GM12891 (cell line): ENCODE results near the gene TMEM178B.
"Not testable (repeated sequence)": the region's sequence is repeated elsewhere in the genome, so short reads cannot be mapped to it uniquely, and the experiment has no call there.

Experiments used
- DNase-seq: peaks from one replicate; pipeline ENCODE4 v3.0.0; 2011; ENCODE audit warnings: low spot score; ENCODE audit not compliant: insufficient read length
- FAIRE-seq: peaks from 2 replicates; lab custom pipeline; 2011; peaks lifted over from hg19 to GRCh38; lab: Jason Lieb, UNC
- PAX5 ChIP-seq: IDR thresholded peaks from 2 replicates; pipeline ENCODE4 v1.6.1; 2011; ENCODE audit warnings: low read length, moderate library complexity, mild to moderate bottlenecking; ENCODE audit not compliant: insufficient read depth, severe bottlenecking
- POLR2A ChIP-seq: IDR thresholded peaks from 2 replicates; pipeline ENCODE4 v1.6.1; 2011; ENCODE audit warnings: low read depth, low read length, control low read depth
- POLR2AphosphoS5 ChIP-seq: IDR thresholded peaks from 2 replicates; pipeline ENCODE4 v1.6.1; 2011; ENCODE audit warnings: low read depth, low read length, control low read depth
- POU2F2 ChIP-seq: IDR thresholded peaks from 2 replicates; pipeline ENCODE4 v1.6.1; 2011; ENCODE audit warnings: low read depth, mild to moderate bottlenecking, control low read depth, low read length, moderate library complexity
- SPI1 ChIP-seq: IDR thresholded peaks from 2 replicates; pipeline ENCODE4 v1.6.1; 2011; ENCODE audit warnings: low read depth, low read length, control low read depth
- TAF1 ChIP-seq: IDR thresholded peaks from 2 replicates; pipeline ENCODE4 v1.6.1; 2011; ENCODE audit warnings: low read depth, low read length, control low read depth

Gene TMEM178B

DNA sequence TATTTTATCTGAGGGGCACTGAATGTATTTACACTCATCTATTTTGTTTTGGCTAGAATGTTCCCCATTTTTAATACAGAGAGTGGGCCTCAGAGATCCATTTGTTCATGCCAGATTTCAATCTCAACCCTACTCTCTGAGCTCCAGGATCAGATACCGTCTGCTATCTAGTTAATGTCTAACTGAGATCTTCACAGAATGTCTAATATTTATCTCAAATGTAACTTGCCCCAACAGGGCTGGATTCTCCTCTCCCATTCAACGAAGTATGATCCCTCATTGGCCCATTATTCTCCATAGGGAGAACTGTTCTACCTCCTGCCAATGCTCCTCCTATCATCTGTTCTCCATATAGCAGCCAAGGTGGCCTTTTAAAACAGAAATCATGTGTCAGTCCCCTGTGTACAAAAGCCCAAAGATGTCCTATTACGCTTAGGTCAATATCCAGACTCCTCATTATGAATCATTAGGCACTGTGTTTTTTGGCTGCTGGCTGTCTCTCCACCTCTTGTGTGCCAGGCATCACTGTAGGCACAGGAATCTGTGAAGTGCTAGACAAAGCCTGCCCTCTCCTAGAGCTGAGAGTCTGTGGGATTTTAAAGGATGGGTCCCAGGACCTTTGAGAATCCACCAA, 308.0 kb downstream of the TMEM178B start:
- DNase-seq (no peak), FAIRE-seq (no peak)
- TF ChIP-seq TAF1 (no peak), POLR2AphosphoS5 (no peak)

DNA sequence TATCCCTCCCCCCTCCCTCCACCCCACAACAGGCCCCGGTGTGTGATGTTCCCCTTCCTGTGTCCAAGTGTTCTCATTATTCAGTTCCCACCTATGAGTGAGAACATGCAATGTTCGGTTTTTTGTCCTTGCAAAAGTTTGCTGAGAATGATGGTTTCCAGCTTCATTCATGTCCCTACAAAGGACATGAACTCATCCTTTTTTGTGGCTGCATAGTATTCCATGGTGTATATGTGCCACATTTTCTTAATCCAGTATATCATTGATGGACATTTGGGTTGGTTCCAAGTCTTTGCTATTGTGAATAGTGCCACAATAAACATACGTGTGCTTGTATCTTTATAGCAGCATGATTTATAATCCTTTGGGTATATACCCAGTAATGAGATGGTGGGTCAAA, 309.5 kb downstream of the TMEM178B start:
- FAIRE-seq: not testable (repeated sequence)

DNA sequence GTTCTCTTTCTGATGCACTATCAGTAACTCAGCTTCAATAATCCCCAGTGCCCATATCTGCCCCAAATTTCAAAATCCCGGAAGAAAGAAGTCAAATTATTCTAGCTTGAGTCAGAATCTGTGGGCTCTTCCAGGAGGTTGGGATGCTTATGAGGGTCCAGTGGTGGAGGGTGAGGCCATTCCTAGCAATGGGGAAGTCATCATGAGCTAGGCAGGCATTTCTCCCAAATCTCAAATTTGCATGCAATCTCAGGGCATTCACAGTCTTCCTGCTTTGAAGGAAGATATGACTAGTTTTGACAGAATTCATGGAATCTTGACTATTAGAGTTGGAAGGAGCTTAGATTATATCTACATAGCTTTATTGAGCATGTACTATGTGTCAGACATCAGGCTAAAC, 313.0 kb downstream of the TMEM178B start:
- FAIRE-seq (no peak), DNase-seq (no peak)
- TF ChIP-seq PAX5: no peak
- no peak for TF ChIP-seq POLR2A
- no peak for TF ChIP-seq SPI1
- TF ChIP-seq POU2F2: no peak
- no peak for TF ChIP-seq POLR2AphosphoS5
- no peak for TF ChIP-seq TAF1

More for the DNA sequence above, 309.5 kb downstream of the TMEM178B start:
- DNase-seq: not testable (repeated sequence)

- DNase-seq (no peak), FAIRE-seq (no peak)
- no peak for TF ChIP-seq POLR2AphosphoS5
- no peak for TF ChIP-seq POU2F2
- TF ChIP-seq PAX5: no peak
- TF ChIP-seq POLR2A: no peak
- no peak for TF ChIP-seq TAF1
- no peak for TF ChIP-seq SPI1
Observed at GRCh38 chr7:141387521-141388217, 313.8 kb downstream of the TMEM178B start.

DNA sequence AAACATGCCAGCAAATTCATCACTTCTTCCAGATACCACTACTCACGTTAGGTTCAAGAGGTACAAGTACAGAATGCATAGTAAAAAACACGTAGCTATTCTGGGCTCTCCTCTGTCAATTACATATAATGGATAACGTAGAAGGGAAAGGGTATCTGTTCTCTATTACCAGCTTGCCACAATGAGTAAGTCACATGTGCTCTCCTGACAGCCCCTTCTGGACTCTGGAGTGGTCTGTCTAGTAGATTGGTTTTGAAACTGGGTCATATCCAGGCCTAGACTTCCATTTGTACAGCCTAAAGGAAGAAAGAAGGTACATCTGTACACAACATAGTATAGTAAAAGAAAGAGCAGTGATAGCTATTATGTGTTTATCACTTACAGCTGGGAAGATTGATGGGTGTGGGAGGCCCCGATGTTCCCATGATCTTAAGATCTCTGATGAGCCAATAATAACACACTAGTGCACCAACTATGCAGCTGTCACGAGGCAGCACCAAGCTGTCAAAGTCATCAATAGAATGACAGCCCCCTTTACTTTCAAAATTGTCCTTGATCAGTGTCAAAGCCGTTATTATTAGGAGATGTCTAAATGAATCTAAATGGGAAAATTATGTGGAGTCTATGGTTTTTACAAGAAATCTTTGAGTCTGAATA, 315.4 kb downstream of the TMEM178B start:
- TF ChIP-seq POLR2AphosphoS5 (no peak), TAF1 (no peak), PAX5 (no peak), SPI1 (no peak), POLR2A (no peak), POU2F2 (no peak)
- FAIRE-seq (no peak), DNase-seq (no peak)

GRCh38 chr7:141390339-141390738, 316.5 kb downstream of the TMEM178B start:
- no peak for FAIRE-seq
- DNase-seq: no peak
- TF ChIP-seq POLR2AphosphoS5 (no peak), PAX5 (no peak), TAF1 (no peak), POLR2A (no peak), POU2F2 (no peak), SPI1 (no peak)

DNA sequence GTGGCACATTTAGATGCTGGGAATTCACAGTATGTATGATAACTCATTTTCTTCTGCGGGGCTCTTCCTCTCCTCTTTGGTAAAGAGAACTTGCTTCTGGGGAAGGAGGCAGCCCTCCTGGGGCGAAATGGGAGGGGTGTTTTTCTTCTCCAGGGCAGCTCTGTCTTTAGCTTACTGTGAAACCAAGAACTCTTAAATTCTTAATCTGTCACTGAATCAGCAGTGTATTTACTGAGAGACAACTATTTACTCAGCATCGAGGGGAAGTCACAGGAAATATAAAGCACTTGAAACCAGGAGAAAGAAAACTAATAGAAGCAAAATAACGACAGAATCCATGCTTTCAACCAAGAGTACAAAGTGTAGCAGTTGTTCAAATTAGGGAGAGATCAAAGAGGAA, 319.2 kb downstream of the TMEM178B start:
- FAIRE-seq (no peak), DNase-seq (no peak)
- TF ChIP-seq TAF1 (no peak), SPI1 (no peak), PAX5 (no peak), POLR2A (no peak), POLR2AphosphoS5 (no peak), POU2F2 (no peak)

DNA sequence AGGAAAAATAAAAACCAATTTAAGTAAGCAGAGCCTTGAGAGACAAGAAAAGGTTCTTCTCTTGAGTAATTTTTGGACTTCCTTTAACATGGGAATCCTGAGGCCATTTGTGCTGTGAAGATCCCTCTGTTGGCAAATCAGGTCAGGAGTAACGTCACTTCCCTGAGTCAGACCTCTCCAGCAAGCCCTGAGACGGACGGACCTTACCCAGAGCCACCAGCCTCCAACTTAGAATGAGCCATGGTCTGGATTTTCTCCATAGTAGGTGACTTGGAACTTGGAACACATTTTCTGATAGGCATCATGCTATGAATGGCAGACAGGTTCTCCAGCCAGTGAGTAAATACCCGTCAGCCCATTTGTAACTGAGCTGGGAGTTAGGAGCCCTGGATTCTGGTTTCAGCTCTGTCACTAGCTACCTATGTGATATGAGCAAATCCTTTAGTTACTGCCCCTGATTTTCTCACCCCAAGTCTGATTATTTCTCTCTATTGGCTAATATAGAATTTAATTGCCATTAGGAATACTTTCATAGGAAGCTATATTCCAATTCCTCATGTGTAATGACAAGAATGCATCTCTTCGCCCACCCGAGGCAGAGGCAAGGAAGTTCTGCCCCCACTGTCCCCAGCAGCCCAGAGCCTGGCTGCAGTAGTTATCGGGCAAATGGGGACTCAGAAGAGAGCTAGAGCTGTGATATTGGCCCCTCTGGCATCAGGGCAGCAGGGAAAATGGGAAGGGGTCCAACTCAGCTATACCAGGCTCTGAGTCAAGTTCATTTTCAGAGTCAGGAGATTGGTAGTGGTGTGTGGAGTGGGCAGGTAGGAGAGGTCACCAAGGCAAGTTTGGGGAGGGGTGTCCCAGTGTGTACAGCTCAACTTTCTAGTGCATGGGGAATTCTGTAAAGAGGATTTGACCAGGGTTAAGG, 323.6 kb downstream of the TMEM178B start:
- DNase-seq (no peak), FAIRE-seq (no peak)
- TF ChIP-seq POLR2AphosphoS5: no peak
- no peak for TF ChIP-seq POU2F2

DNA sequence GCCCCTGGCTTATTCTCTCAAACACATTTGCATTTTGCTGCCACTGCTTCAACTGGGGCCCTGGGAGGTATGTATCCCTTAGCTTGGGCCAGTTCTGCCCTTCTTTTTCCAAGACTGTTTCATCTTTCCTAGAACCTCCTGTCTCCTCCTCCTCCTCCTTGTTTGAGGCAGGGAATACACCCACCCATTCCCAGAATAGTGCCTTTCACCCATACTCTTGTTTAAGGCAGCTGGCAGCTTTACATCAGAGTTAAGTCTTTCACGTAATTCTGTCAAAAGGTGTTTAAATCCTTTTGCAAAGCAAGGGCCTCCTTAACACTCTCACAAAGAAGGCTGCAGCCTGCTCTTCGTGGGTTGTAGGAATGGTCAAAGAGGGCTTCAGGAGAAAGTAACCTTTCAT, 326.5 kb downstream of the TMEM178B start:
- no peak for DNase-seq
- FAIRE-seq: no peak
- TF ChIP-seq POLR2A: no peak
